UCSD-AML1 (cell line): ENCODE results near the gene NXPE3.
A peak's percentile ranks its signal among the peaks of the same experiment; 100 is the strongest.

Source experiments
- DNase-seq: peaks from one replicate; lab custom pipeline; 2025; ENCODE audit not compliant: unreplicated experiment; lab: John Stamatoyannopoulos, UW

The NXPE3 gene

DNA sequence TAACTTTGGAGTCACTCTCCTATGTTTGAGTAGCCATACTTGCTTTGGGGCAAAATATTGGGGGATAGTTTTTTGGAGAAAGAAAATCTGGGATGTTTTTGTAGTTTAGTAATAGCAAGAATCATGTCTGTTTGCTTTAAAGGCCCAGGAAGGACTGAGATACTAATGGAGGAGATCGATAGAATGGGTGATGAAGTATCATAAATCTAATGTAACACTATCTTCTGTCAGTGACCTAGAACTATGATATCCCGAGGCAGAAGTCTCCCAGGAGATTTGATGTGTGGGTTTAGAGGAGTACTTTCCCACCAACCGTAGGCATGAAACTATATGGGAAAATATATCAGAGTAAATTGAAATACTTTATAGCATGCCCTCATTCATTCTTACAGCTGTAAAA, 49.3 kb downstream of the NXPE3 start:
- DNase-seq = no peak

DNA sequence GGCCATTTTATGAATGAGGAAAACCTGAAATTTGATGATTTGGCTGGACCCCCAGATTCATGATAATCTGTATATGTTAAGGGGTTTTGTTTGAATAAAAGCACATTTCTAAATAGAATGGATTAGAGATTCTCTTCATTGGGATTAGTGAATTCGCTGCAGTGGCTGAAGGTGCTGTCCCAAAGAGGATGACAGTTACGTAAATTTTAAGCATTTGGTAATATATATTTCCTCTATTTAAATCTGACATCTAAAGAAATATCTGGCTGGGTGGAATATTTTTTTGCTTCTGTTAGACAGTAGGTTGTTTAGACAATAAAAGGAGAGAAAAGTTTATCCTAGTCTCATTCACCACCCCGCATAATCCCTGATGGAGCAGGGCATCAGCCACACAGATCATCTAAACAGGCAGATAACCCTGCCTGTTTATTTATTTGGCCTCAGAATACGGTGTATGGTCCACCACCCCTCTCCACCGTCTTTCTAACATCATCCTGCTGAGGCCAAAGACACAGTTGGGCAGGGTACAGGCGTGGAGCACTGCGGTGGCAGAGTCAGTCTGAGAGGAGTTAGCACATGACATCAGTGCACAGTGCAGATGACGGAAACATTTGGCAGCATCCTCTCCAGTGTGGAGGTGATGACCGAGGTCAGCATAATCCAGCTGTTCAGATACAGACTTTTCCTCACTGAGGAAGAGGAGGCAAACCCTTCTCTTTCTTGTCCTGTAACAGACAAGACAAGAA, 49.9 kb downstream of the NXPE3 start:
- DNase-seq = no peak

DNA sequence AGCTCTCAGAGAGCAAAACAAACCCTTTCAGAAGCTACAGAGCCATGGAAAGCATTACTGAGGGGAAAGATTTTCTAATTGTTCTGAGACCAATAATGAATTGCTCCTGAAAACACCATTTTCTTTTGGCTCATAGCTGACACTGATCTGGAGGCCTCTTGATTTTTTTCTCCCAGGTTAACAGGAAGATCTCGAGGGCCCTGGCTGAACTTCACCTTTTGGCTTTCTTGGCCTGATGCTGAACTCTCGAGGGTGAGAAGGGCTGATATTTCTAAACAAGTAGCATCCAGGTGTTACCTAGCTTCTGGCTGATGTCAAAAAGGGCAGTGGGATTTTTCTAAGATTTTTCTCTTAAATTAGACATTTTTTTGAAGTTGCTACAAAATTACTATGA, 50.4 kb downstream of the NXPE3 start:
- no peak for DNase-seq

DNA sequence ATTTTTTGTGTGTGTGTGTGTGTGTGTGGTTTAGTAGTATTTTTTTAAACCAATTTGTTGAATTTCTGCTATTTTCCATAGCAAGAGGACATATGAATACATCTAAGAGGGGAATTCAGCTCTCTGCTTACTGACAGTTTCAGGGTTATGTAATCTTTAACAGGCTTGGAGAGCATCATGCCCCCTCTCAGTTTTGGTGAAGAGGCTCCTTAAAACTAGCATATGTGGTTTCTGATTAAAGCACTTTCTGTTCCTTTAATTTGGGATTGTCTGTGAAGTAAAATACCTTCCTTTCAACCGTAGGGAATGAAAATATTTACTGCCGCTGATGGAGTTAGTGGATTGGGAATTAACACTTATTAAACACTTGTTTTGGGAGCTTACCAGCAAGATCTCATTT, 50.9 kb downstream of the NXPE3 start:
- no peak for DNase-seq

DNA sequence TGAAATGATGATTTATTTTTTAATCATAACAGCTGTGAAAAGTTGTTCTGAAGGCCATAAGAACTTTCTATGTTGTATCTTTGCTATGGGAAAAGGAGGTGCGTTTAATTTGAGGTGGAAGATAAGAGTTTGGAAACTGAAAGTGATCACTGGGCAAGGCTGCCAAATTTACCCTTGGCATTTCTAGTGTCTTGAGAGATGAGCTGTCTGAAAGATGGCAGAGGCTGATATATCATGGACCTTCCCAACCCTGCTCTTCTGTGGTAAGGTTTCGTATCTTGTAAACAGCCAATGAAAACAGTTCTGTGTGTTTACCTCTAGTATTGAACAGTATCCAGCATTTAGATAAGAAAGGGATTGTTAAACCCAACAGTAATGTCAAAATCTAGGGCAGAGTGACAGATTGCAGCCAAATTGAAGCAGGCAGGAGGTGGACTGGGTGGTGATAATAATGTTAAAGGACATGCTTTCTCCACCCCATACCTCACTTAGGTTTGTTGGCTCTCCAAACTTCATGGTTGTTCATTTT, 54.5 kb downstream of the NXPE3 start:
- no peak for DNase-seq

DNA sequence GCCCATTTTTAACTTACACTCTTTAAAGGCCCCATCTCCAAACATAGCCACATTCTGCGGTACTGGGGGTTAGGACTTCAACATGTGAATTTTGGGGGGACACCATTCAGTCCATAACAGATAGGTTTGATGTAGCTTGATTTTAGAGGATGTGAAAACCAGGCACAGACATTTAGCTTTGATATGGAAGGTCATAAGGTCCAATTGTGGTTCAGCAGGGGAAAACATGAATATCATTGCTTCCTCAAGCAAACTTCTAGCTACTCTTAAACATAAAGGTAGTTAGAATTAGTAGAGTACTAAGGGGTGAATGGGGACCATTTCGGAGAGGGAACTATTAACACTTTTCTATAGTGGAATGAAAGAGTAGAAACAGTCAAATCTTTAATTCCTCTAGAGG, 56.7 kb downstream of the NXPE3 start:
- DNase-seq = no peak

DNA sequence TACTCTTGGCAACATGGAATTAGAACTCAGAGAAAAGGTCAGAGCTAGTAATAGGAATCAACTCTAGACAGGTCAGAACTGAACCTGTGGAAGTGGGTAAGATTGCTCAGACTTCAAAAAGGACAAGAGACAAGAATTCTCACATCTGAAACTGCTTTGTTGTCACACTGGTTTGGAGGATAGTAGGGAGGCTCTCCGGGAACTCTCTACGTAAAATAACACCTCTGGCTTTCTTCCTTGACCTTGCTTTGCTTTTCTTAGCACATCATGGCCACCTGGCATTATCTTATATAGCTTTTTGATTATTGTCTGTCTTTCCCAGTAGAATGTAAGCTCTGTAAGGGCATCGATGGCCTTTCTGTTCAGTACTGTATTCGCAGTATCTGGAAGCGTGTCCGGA, 57.1 kb downstream of the NXPE3 start:
- no peak for DNase-seq

DNA sequence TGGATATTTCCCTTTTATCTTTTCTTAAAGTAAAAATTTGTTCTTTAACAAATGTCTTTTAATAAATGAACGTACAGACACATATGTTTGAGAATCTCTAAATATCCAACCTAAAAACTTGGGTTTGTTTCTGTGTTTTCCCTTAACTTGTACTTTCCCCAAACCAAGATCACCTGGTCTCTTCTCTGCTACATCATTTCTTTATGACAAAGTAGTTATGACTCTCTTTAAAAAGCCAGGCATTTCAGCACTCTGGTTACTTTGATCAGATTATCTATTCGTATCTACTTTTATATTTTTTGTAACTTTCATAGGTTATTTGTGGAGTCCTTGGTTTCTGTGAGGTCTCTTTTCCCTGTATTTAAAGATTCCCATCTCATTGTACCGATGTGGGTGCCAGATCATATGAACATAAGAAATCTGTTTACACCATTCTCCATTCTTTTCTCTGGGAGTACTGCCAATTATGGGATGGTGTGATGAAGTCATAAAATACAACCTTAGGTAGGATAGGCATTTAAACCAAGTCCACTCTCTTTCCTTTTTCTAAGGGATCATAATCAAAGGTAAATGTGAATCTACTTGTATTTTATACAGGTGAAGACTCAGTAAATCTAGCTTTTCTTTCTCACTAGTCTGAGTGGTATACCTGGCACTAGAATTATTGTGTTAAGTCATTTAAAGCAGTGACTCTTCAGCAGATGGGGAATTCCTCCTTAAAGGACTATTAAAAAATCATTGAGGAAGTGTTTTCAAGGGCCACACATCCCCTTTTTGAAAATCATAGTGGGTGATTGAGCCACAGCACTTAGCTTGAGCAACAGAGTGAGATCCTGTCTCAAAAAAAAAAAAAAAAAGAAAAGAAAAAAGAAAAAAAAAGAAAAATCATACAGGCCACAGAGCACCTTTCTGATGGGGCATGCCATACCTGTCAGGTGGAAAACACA, 57.9 kb downstream of the NXPE3 start:
- no peak for DNase-seq

DNA sequence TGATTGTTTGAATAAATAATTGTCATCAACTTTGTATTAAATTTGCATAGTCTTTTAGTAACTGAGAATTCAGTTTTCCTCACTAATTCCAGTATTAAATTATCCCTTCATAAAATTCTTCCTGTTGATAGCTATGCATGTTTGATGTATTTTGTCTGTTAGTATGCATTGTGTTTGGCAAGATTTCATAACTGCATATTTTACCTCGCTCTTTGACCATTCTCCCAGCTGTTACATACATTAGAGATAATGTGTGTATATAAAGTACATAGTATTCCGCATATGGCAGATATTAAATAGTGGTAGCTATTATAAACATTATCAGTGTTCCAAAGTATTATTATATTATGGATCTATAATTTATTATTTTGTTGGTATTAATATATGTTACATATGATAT, 59.7 kb downstream of the NXPE3 start:
- DNase-seq = no peak

DNA sequence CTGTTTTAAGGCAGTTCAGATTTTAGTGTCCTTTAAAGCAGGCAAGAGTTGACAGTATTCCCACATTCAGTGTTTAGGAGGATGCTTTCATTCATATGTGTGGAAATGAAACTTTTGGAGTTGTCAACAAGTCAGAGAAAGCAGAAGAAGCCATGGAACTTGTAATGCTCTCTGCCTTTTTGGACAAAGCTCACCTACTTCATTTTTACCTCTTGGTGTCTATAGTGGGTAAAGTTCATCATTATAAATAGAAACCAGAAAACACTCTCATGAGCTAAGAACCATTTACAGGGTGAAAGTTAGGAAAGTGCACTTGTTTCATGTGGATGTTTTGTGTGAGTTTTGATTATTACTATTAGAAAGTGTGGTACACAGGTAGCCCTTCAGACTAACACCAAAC, 61.1 kb downstream of the NXPE3 start:
- no peak for DNase-seq

DNA sequence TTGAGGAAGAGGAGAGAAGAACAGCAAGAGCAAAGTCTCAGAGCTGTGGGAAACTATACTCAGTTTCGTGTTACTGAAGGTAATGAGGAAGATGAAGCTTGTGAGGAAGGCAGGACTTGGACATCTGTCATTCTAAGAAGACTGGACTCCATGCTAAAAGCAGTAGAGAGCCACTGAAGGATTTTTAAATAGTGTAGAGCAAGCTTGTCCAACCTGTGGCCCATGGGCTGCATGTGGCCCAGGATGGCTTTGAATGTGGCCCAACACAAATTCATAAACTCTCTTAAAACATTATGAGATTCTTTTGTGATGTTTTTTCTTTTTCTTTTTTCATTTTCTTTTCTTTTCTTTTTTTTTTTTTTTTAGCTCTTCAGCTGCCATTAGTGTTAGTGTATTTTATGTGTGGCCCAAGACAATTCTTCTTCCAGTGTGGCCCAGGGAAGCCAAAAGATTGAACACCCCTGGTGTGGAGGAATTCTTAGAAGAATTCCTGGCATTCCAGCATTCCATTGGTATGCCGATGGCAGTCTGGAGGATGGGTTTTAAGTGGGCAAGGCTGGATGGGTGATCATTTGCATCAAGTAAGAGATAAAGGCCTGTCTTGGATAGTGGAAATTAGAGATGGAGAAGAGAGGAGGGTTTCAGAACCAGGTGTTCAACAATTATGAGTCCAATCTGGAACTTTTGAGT, 63.4 kb downstream of the NXPE3 start:
- no peak for DNase-seq

DNA sequence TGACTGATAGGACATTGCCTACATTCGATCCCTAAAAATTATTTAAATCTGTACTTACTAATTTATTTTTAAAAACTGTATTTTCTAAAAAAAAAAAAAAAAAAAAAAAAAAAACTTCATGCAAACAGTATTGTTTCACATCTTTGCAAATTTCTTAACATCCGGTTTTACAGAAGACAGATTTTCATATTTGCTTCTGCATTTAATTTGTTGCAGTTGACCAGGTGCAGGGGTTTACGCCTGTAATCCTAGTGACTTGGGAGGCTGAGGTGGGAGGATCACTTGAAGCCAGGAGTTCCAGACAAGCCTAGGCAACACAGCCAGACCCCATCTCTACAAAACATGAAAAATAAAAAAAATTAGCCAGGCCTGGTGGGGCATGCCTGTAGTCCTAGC, 63.9 kb downstream of the NXPE3 start:
- no peak for DNase-seq

DNA sequence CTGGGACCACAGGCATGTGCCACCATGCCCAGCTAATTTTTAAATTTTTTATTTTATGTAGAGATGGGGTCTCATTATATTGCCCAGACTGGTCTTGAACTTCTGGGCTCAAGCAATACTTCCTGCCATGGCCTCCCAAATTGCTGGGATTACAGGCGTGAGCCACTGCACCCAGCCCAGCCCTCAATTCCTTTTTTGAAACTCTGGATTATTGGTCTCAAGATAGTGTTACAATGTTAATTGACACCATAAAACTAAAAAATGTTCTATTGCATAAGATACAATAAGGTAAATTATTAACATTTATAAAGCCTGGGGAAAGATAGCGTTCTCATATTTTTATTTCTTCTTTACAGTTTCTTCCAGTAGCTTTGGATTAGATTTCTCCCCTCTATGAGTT, 66.4 kb downstream of the NXPE3 start:
- DNase-seq = no peak

DNA sequence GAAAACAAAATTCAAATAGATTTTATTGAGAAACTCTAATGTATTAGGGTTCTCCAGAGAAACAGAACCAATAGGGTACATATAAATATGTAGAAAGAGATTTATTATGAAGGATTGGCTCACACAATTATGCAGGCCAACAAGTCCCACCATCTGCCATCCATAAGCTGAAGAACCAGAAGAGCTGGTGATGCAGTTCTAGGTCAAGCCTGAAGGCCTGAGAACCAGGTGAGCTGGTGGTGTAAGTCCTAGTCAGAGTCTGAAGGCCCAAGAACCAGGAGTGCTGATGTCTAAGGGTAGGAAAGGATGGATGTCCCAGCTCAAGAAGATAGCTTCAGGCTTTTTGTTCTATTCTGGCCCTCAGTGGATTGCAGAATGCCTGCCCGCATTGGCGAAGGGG, 67.7 kb downstream of the NXPE3 start:
- DNase-seq = no peak

DNA sequence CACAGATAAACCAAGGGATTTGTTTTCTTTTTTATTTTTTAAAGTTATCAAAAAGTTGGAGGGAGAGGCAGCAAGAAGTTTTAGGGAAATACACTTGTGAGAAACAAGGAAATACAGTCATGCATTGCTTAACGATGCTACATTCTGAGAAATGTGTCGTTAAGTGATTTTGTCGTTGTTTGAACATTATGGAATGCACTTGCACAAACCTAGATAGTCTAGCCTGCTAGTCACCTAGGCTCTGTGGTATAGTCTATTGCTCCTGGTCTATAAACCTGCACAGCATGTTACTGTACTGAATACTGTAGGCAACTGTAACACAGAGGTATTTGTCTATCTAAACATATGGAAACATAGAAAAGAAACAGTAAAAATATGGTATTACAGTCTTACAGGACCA, 68.3 kb downstream of the NXPE3 start:
- no peak for DNase-seq

DNA sequence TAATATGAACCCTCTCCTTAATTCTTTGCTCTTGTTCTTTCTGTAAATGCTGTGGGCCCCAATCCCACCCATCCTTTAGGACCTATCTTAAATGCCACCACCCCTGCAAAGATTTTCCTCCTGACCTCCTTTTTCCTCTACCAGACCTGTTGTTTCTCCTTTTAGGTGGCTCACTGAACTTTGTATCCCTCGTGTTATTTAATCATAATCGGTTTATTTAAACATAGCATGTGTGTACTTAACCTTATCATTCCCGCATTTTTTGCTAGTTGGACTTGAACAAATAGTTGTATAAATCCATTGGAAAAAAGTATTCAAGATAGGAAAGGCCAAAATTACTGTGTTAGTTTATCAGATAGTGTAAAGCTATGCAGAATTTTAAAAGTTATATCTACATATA, 69.3 kb downstream of the NXPE3 start:
- DNase-seq = no peak

DNA sequence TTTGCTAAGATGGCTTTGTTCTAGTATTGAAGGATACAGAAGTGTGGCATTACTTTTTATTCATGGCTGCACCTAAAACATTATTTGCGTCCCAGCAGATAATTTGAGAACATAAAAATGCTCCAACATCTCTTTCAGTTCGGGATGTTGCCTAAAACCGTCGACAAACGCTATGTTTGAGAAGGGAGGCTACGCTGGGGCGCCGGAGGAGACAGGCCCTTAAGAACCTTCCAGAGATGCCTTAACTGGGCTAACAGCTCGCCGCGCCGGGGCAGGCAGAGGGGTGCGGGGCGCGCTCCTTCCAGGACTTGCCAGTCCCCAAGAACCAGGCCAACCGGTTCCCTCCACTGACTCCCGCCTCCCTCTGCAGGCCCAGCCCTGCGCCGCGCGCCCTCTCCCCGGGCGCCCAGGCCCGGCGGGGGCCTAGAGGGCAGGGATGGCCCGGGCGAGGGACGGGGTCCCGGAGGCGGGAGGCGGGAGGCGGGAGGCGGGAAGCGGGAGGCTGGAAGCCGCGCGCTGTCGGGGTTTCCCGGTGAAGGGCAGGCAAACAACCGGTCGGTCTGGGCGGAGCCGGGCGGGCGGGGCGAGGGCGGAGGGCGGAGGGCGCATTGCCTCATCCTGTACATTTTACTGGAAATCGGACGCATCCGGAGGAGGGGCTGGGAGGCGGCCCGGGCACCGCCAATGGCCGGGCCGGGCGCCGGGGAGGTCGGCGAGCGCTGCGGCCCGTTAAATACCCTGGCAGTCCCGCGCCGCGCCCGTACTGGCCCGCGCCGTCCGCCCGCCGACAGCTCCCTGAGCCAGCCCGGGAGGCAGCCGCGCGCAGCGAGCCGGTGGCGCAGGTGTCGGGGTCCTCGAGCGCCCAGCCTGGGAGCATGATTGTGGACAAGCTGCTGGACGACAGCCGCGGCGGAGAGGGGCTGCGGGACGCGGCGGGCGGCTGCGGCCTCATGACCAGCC, 70.0 kb downstream of the NXPE3 start, which contains the start of gene NFKBIZ:
TSS of gene NFKBIZ (plus strand) at position 761 of the 960 bp plus-strand sequence. CDS start at position 876, 115 bp downstream.
- DNase-seq = peak; percentile 94

DNA sequence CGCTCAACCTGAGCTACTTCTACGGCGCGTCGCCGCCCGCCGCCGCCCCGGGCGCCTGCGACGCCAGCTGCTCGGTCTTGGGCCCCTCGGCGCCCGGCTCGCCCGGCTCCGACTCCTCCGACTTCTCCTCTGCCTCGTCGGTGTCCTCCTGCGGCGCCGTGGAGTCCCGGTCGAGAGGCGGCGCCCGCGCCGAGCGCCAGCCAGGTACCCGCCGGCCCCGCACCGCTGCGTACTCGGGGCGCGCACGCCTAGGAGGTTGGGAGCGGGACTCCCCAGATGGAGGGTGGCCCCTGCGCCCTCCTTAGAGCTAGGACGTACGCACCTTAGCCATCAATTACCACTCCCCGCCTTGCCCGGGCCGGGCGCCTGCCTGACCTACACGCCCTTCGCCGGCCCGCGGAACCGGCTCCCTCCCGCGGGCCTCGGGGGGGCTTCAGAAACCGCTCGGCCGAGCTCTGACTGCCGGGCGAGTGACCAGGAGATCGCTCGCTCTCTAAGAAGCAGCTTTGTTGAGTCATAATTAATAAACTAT, 70.8 kb downstream of the NXPE3 start:
- DNase-seq = peak; percentile 73

DNA sequence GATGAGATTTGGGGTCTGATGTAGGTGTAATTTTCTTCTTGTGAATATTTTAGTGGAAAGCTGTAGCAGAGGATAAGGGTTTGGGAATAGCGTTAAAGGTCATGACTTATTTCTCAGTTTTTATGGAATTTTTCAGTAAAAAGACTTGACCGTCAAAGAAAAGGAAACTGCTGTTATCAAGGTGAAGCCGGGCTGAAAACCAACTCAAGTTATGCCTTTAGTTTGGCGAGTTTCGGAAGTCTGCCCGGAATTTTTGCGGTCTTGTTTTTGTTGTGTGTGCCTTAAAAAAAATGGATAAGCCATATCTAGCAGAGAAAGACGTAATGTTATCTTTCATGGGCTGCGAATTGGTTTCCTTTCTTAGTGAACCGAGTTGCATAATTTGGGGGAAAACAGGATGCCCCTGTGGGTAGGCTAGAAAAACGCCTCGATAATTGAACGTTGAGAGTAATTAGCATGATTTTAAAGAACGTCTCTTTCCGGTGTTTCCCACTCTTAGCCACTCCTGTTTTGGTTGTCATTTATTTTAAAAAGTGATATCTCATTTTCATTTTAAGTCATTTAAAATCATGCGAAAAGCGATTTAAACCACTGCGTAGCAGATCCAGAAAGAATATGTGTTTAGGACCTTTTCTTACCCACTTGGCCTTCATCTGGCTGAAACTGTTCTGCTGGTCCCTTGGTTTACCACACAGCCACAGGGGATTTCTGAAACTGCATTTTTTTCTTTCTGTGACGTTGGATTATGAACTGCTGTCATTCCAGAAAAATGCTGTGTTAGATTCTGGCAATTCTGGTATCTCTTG, 71.4 kb downstream of the NXPE3 start:
- DNase-seq = peak; percentile 54
